Type B pancreatic cell (in vitro differentiated cells): Measurements from ENCODE around the gene ZNF782. TPM values are rescaled to one million over a fixed set of nuclear protein-coding genes. Genes with fewer than 3 reads are reported as not detected.

Source experiments
- DNase-seq: peaks from one replicate; pipeline ENCODE4 v3.0.0; 2021; ENCODE audit warnings: mixed read lengths; ENCODE audit not compliant: unreplicated experiment; ENCODE audit errors: extremely low spot score
- H3K27ac Mint-ChIP-seq: 2 replicates; pipeline ENCODE4 v1.8.0; 2021; ENCODE audit warnings: mild to moderate bottlenecking, mixed read lengths
- H3K27me3 Mint-ChIP-seq: 2 replicates; pipeline ENCODE4 v1.8.0; 2021; ENCODE audit warnings: mixed read lengths
- H3K36me3 Mint-ChIP-seq: 2 replicates; pipeline ENCODE4 v1.8.0; 2021; ENCODE audit warnings: mixed read lengths
- H3K4me1 Mint-ChIP-seq: one replicate; pipeline ENCODE4 v1.8.0; 2021; ENCODE audit warnings: mixed read lengths; ENCODE audit not compliant: unreplicated experiment
- H3K4me3 Mint-ChIP-seq: 2 replicates; pipeline ENCODE4 v1.8.0; 2021; ENCODE audit warnings: mild to moderate bottlenecking, mixed read lengths
- H3K9me3 Mint-ChIP-seq: 2 replicates; pipeline ENCODE4 v1.8.0; 2021; ENCODE audit warnings: mixed read lengths
- total RNA-seq: library from RNA; stranded (reverse); gene quantifications from 2 replicates; pipeline ENCODE4 v1.2.1, GENCODE V29; 2021; ENCODE audit warnings: low replicate concordance
- TF ChIP-seq, protein P1 (sequence below): fragments of 200-600 bp; sonication (generic); conservative IDR thresholded peaks from 2 replicates; pipeline ENCODE4 v1.5.0; 2021; ENCODE audit warnings: antibody characterized with exemption, mild to moderate bottlenecking

ZNF782 gene
- total RNA-seq, 1 donor from 2014 or later, result 5.4 TPM

DNA sequence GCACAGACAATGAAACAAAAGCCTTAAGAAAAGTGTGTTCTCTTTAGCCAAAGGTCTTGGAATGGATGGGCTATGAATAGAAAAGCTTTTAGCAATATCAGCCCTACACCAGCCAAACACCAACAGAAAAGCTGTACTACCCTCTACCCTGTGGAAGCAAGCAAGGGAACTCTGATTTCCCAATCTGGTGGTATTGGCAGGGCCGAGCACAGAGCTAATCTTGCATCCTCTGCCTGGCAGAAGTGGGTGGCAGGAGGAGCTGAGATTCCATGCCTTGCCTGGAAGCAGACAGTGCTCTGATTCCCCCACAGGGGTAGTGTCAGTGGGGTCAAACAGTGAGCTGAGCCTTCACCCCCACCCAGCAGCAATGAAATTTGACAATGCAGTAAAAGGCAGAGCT lies 29.6 kb upstream of the ZNF782 start:
- Mint-ChIP-seq H3K27ac (no peak overlapping the region), H3K36me3 (no peaks in the 10 kb centered on the region), H3K4me3 (no peak overlapping the region), H3K4me1 (no peaks in the 10 kb centered on the region), H3K9me3 (no peaks in the 10 kb centered on the region), H3K27me3 (no peaks in the 10 kb centered on the region)
- TF ChIP-seq, protein P1, sequence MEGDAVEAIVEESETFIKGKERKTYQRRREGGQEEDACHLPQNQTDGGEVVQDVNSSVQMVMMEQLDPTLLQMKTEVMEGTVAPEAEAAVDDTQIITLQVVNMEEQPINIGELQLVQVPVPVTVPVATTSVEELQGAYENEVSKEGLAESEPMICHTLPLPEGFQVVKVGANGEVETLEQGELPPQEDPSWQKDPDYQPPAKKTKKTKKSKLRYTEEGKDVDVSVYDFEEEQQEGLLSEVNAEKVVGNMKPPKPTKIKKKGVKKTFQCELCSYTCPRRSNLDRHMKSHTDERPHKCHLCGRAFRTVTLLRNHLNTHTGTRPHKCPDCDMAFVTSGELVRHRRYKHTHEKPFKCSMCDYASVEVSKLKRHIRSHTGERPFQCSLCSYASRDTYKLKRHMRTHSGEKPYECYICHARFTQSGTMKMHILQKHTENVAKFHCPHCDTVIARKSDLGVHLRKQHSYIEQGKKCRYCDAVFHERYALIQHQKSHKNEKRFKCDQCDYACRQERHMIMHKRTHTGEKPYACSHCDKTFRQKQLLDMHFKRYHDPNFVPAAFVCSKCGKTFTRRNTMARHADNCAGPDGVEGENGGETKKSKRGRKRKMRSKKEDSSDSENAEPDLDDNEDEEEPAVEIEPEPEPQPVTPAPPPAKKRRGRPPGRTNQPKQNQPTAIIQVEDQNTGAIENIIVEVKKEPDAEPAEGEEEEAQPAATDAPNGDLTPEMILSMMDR, result no peak
- DNase-seq, result no peak

DNA sequence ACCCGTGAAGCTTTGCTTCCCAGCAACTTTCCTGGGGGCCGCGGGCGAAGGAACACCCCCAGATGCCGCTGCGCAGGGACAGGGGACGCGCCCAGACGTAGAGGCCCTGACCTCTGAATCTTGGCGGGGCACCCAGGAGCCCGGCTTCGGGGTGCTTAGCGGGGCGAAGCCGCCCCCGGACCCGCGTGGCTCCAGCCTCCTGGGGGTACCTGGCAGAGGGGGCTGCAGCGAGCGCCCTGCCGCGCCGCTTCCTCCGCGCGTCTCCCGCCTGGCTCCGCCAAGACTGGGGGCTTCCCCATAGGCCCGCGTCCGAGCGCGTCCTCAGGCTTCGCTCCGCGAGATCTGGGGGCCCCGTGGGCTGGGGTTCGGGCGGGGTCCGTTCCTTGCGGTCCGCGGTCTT lies 23.0 kb upstream of the ZNF782 start:
- DNase-seq, result no peak
- Mint-ChIP-seq H3K4me1 (peaks cover 16% of the 10 kb centered on the region), H3K4me3 (no peak overlapping the region), H3K9me3 (no peaks in the 10 kb centered on the region), H3K36me3 (no peaks in the 10 kb centered on the region), H3K27me3 (no peaks in the 10 kb centered on the region), H3K27ac (no peak overlapping the region)
- TF ChIP-seq, protein P1, result no peak

DNA sequence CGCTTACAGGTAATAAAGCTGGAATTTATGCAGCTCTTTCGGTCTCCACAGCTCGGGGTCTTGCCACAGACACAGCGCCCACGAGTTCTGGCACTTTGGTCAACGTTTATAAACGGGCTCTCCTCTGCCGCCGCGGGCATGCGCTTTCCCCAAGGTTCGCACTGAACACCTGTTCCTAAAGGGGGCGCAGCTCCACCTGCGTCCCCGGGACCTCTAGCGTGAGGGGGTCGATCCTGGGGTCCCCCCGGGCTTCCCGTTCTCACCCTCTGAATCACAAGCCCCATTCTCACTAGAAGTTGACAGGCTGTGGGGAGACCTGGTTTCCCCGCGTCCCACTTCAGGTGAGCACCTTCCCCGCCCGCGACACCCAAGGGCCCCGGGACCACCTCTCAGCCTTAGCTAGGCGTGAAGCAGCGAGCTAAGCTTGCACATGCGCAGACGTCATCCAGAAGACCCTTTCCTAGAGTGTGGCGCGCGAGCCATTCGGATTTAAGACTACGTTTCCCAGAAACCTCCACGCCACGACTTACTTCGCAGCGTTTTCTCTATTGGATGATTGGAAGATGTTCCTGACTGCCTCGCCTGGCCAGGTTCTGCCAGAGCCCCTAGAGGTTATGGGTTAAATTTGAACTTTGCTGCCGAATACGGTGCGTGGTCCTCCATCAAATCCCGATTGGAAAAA lies 21.3 kb upstream of the ZNF782 start:
- Mint-ChIP-seq H3K4me1 (peaks cover 16% of the 10 kb centered on the region), H3K27ac (peak overlapping the region; percentile 78), H3K4me3 (peak overlapping the region; percentile 96), H3K9me3 (no peaks in the 10 kb centered on the region), H3K27me3 (no peaks in the 10 kb centered on the region), H3K36me3 (no peaks in the 10 kb centered on the region)
- TF ChIP-seq, protein P1, result peak; percentile 64
- peak; percentile 84 for DNase-seq

DNA sequence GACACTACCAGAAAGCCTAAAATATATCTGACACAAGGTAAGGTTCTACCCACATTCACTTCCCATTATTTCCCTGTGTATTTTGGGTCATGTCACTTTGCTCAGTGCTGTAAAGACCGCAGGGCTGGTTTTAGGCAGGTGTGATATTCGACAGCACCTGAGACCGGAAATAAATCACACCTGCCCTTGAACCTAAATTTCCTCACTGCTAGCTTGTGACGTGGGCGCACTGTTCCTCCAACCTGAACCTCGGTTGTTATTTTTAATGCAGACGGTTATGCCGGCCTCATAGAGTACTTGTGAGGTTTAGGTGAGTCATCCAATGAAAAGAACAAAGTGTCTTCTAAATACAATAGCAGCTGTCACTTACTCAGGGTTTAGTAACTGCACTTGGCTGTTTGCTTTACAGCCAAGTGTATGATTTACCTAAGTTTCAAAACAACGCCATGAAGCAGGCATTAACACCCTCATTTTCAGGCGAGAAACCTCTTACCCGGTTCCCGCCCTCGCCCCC lies 20.7 kb upstream of the ZNF782 start:
- Mint-ChIP-seq H3K4me1 (peaks cover 16% of the 10 kb centered on the region), H3K36me3 (no peaks in the 10 kb centered on the region), H3K27me3 (no peaks in the 10 kb centered on the region), H3K9me3 (no peaks in the 10 kb centered on the region), H3K4me3 (peak overlapping the region; percentile 96), H3K27ac (peak overlapping the region; percentile 78)
- no peak for DNase-seq
- TF ChIP-seq, protein P1, result no peak

DNA sequence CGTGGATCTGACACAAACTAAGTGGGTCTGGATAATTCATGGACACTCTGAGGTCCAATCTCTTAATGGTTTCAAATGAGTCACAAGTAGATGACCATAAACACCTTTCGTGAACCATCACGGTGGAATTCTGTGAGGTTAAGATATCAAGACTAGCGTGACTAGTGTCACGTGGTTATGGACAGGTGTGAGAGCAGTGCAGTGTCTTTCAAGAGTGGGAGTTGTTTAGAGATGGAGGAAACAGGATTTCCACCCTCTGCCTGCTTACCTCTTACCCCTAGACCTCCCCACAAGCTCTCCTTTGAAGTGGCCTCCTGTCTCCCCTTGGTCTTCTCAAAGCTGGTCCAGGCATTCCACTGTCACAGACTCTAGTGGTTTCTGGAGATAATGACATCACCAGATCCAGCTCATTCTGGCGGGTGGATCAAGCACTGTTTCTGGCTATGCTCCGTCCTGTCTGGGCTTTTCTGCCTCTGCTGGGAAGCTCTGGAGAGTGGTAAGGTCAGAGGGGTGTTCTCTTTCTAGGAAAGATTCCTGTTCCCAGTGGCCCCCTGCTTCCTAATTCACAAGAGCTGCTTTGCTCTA lies 20.0 kb upstream of the ZNF782 start:
- DNase-seq, result no peak
- H3K27me3 Mint-ChIP-seq, result no peaks in the 10 kb centered on the region
- no peak overlapping the region for H3K4me3 Mint-ChIP-seq
- TF ChIP-seq, protein P1, result no peak
- H3K9me3 Mint-ChIP-seq, result no peaks in the 10 kb centered on the region
- peaks cover 16% of the 10 kb centered on the region for H3K4me1 Mint-ChIP-seq
- H3K27ac Mint-ChIP-seq, result no peak overlapping the region
- H3K36me3 Mint-ChIP-seq, result no peaks in the 10 kb centered on the region
